Smooth muscle cell (in vitro differentiated cells): ENCODE results near the gene TFB1M. TPM values are rescaled to one million over a fixed set of nuclear protein-coding genes. Genes with fewer than 3 reads are reported as not detected.

Experiments
- DNase-seq: peaks from one replicate; lab custom pipeline; 2025; ENCODE audit not compliant: unreplicated experiment; lab: John Stamatoyannopoulos, UW
- H2AFZ ChIP-seq: fragments of 200-600 bp; sonication (generic); 2 replicates; pipeline ENCODE4 v1.6.0; 2016; ENCODE audit warnings: antibody characterized with exemption, low read depth, mild to moderate bottlenecking
- H3F3A ChIP-seq: fragments of 200-600 bp; sonication (generic); 2 replicates; pipeline ENCODE4 v1.6.0; 2017; ENCODE audit warnings: antibody characterized with exemption, low read depth
- H3K27ac ChIP-seq: fragments of 200-600 bp; sonication (generic); 2 replicates; pipeline ENCODE4 v1.5.1; 2016; ENCODE audit warnings: low read depth, mild to moderate bottlenecking
- H3K27me3 ChIP-seq: fragments of 200-600 bp; sonication (generic); 2 replicates; pipeline ENCODE4 v1.6.1; 2016; ENCODE audit warnings: low read depth, mild to moderate bottlenecking
- H3K36me3 ChIP-seq: fragments of 200-600 bp; sonication (generic); 2 replicates; pipeline ENCODE4 v1.5.1; 2016; ENCODE audit warnings: low read depth
- H3K4me1 ChIP-seq: fragments of 200-600 bp; sonication (generic); 2 replicates; pipeline ENCODE4 v1.5.1; 2016; ENCODE audit warnings: low read depth
- H3K4me2 ChIP-seq: fragments of 200-600 bp; sonication (generic); 2 replicates; pipeline ENCODE4 v1.6.0; 2016; ENCODE audit warnings: mild to moderate bottlenecking
- H3K4me3 ChIP-seq: fragments of 200-600 bp; sonication (generic); 2 replicates; pipeline ENCODE4 v1.5.1; 2016; ENCODE audit warnings: mild to moderate bottlenecking
- H3K79me2 ChIP-seq: fragments of 200-600 bp; sonication (generic); 2 replicates; pipeline ENCODE4 v1.6.0; 2016; ENCODE audit warnings: low read depth, mild to moderate bottlenecking
- H3K9ac ChIP-seq: fragments of 200-600 bp; sonication (generic); 2 replicates; pipeline ENCODE4 v1.6.0; 2016; ENCODE audit warnings: low read depth
- H3K9me3 ChIP-seq: fragments of 200-600 bp; sonication (generic); replicated peaks from 2 replicates; pipeline ENCODE4 v1.5.1; 2016; ENCODE audit warnings: low read depth
- H4K20me1 ChIP-seq: fragments of 200-600 bp; sonication (generic); 2 replicates; pipeline ENCODE4 v1.6.0; 2016; ENCODE audit warnings: low read depth
- CTCF ChIP-seq: fragments of 200-600 bp; sonication (generic); IDR thresholded peaks from 2 replicates; pipeline ENCODE4 v1.5.1; 2017; ENCODE audit warnings: borderline replicate concordance, mild to moderate bottlenecking, antibody characterized with exemption; ENCODE audit not compliant: insufficient read depth, poor library complexity, severe bottlenecking
- WGBS: methylation state at CpG from one replicate; pipeline ENCODE4 v1.1.7; 2016; ENCODE audit warnings: low lambda C conversion rate; 5-methylcytosine and 5-hydroxymethylcytosine counted together
- polyA plus RNA-seq: library from polyadenylated mRNA; unstranded; fragments of >200 nt; fragmentation: Nextera tagmentation; extraction: Ambion mirVana; gene quantifications from 2 replicates; pipeline ENCODE4 v1.2.1, GENCODE V29; 2016
- total RNA-seq: library from RNA; depleted of rRNA; stranded (reverse); fragments of >200 nt; gene quantifications from 2 replicates; pipeline ENCODE4 v1.2.3, GENCODE V29; 2014

Gene TFB1M
- total and polyA plus RNA-seq, 2 experiments from 2014 or later: 12.1 to 16.9 TPM

GRCh38 chr6:155259204-155259603 lies 55.1 kb downstream of the TFB1M start:
- Histone ChIP-seq H3K36me3 (peaks cover 7% of the 10 kb centered on the region), H3K4me3 (no peak overlapping the region), H3F3A (no peaks in the 10 kb centered on the region), H3K9me3 (no peaks in the 10 kb centered on the region), H2AFZ (no peak overlapping the region), H3K4me1 (peaks cover 11% of the 10 kb centered on the region), H3K79me2 (no peaks in the 10 kb centered on the region), H3K9ac (no peak overlapping the region), H3K27ac (no peak overlapping the region), H4K20me1 (no peaks in the 10 kb centered on the region), H3K27me3 (no peaks in the 10 kb centered on the region), H3K4me2 (no peak overlapping the region)
- 93% methylated on average over 3 of the region's 3 CpGs for WGBS
- DNase-seq: no peak
- no peak for TF ChIP-seq CTCF

GRCh38 chr6:155257796-155258195 lies 56.5 kb downstream of the TFB1M start:
- no peak overlapping the region for H2AFZ ChIP-seq
- no peak overlapping the region for H3K4me3 ChIP-seq
- H3K9me3 ChIP-seq: no peaks in the 10 kb centered on the region
- H3K27me3 ChIP-seq: no peaks in the 10 kb centered on the region
- H3K9ac ChIP-seq: no peak overlapping the region
- H3K4me1 ChIP-seq: peaks cover 15% of the 10 kb centered on the region
- H3F3A ChIP-seq: no peaks in the 10 kb centered on the region
- no peak overlapping the region for H3K4me2 ChIP-seq
- WGBS: 97% methylated on average over 9 of the region's 9 CpGs
- H3K79me2 ChIP-seq: no peaks in the 10 kb centered on the region
- no peak overlapping the region for H3K27ac ChIP-seq
- TF ChIP-seq CTCF: no peak
- peaks cover 7% of the 10 kb centered on the region for H3K36me3 ChIP-seq
- DNase-seq: no peak
- no peaks in the 10 kb centered on the region for H4K20me1 ChIP-seq

DNA sequence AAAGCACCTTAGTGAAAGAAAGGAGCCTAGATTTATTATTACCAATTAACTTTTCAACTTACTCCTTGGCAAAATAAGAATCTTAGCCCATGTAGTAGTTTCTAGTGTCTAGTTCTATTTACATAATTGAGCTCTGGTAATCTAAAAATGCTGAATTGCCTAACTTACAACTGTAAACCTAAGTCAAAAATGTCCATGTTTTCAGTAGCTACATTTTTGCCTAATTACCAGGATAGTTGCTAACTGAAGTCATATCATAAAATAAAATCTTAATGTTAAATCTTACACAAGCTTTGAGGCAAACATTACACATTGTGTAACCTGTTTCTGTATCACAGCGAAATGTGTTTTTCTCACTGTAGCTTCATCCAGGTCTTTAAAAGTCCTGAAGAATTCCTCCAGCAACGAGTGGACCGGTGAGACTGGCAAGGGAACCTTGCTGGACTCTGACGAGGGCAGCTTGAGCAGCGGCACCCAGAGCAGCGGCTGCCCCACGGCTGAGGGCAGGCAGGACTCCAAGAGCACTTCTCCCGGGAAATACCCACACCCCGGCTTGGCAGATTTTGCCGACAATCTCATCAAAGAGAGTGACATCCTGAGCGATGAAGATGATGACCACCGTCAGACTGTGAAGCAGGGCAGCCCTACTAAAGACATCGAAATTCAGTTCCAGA lies 58.0 kb downstream of the TFB1M start:
- Histone ChIP-seq H3K27me3 (no peaks in the 10 kb centered on the region), H3K4me1 (peaks cover 6% of the 10 kb centered on the region), H4K20me1 (no peaks in the 10 kb centered on the region), H3K4me3 (no peak overlapping the region), H3K27ac (no peak overlapping the region), H3K9me3 (no peaks in the 10 kb centered on the region), H3F3A (no peaks in the 10 kb centered on the region), H3K36me3 (peaks cover 7% of the 10 kb centered on the region), H2AFZ (no peak overlapping the region), H3K9ac (no peak overlapping the region), H3K4me2 (no peak overlapping the region), H3K79me2 (no peaks in the 10 kb centered on the region)
- no peak for DNase-seq
- 87% methylated on average over 13 of the region's 13 CpGs for WGBS
- no peak for TF ChIP-seq CTCF

DNA sequence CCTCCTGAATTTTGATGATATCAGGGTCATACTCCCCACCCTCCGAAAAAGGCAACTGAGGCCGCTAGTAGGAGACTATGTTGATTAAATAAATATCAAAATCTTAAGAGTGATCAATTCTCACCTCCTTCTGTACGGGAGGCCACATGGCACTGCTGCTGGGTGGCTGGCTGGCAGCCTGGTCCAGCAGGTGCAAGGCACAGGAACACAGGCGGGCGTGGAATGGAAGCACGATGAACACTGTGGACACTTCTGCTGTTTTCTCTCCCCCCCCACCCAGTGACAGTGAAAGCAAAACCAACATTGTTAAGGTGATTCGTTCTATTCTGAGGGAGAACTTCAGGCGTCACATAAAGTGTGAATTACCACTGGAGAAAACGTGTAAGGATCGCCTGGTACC lies 60.1 kb downstream of the TFB1M start:
- H2AFZ ChIP-seq: no peak overlapping the region
- no peak for DNase-seq
- no peak overlapping the region for H3K4me3 ChIP-seq
- H3K4me2 ChIP-seq: no peak overlapping the region
- no peak overlapping the region for H3K9ac ChIP-seq
- no peaks in the 10 kb centered on the region for H3K27me3 ChIP-seq
- TF ChIP-seq CTCF: no peak
- H3K36me3 ChIP-seq: peaks cover 7% of the 10 kb centered on the region
- no peaks in the 10 kb centered on the region for H4K20me1 ChIP-seq
- WGBS: 95% methylated on average over 10 of the region's 10 CpGs
- peaks cover 4% of the 10 kb centered on the region for H3K4me1 ChIP-seq
- H3F3A ChIP-seq: no peaks in the 10 kb centered on the region
- no peaks in the 10 kb centered on the region for H3K9me3 ChIP-seq
- no peaks in the 10 kb centered on the region for H3K79me2 ChIP-seq
- H3K27ac ChIP-seq: no peak overlapping the region
